Measurements from ENCODE around the gene NXN. TPM values are rescaled to one million over a fixed set of nuclear protein-coding genes. Genes with fewer than 3 reads are reported as not detected.

Gene NXN
- total and polyA plus RNA-seq, 2 donors (not counting 1 experiment from before 2014, with no cell fraction given) = 0.04 to 0.17 TPM

DNA sequence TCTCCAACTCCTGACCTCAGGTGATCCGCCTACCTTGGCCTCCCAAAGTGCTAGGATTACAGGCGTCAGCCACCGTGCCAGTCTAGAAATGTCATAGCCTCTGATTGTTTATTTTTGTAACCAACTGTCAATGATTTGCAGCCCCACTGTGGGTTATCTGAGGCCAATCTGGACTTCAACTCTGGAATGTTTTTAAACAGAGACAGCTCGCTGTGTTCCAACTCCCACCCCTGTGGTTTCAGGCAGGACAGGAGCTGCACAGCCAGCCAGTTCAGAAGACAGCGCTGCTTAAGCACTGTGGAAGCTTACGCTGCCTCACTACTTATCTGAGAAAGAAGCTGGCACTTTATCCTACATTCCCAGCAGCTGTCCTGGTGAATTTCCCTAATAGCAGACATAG is 177.9 kb downstream of the NXN start:
- Histone ChIP-seq H4K20me1 (ENCODE audit: control insufficient read depth, insufficient read depth, low read length, poor library complexity, severe bottlenecking) (no peaks in the 10 kb centered on the region), H3K4me2 (replicated peaks; ENCODE audit: low read depth, low read length, poor library complexity, severe bottlenecking) (no peak overlapping the region), H3K27ac (ENCODE audit: low read length in 2 of 2) (no peak overlapping the region), H3K9me3 (ENCODE audit: control extremely low read depth in 1 of 3, control insufficient read depth in 2 of 3, insufficient read depth in 1 of 3, low read length in 2 of 3) (no peaks in the 10 kb centered on the region), H3K27me3 (replicated peaks in 1 of 4; ENCODE audit: control extremely low read depth in 1 of 4, control insufficient read depth in 3 of 4, insufficient read depth in 4 of 4, low read length in 3 of 4) (no peaks in the 10 kb centered on the region), H3K79me2 (ENCODE audit: control insufficient read depth, insufficient read depth, low read length) (no peaks in the 10 kb centered on the region), H3K4me3 (ENCODE audit: control extremely low read depth in 1 of 5, extremely low read depth in 1 of 5, insufficient read depth in 1 of 5, low read depth in 2 of 5, low read length in 4 of 5) (no peak overlapping the region), H3K4me1 (ENCODE audit: control insufficient read depth in 2 of 2, insufficient read depth in 2 of 2, low read length in 2 of 2) (no peaks in the 10 kb centered on the region), H2AFZ (ENCODE audit: insufficient read depth, low read depth, low read length, poor library complexity, severe bottlenecking) (no peak overlapping the region), H3K36me3 (replicated peaks in 1 of 2; ENCODE audit: control extremely low read depth in 1 of 2, control insufficient read depth in 1 of 2, extremely low read depth in 1 of 2, insufficient read depth in 2 of 2, low read length in 1 of 2) (no peaks in the 10 kb centered on the region), H3K9ac (ENCODE audit: low read length) (no peak overlapping the region)
- DNase-seq = no peak
- no peaks in the 10 kb centered on the region for H3K9me3 Mint-ChIP-seq (ENCODE audit: insufficient read depth)
- H3K4me1 Mint-ChIP-seq = no peaks in the 10 kb centered on the region
- ChIA-PET CTCF (no interaction called here), POLR2A (no interaction called here)
- no peak overlapping the region for H3K27ac Mint-ChIP-seq
- 92% methylated on average over 4 of the region's 6 CpGs for whole genome bisulfite sequencing (ENCODE audit: insufficient coverage)
- H3K27me3 Mint-ChIP-seq = no peaks in the 10 kb centered on the region
- TF ChIP-seq CTCF (IDR thresholded peaks at IDR 0.05) (no peak), EZH2 (IDR thresholded peaks at IDR 0.05; ENCODE audit: borderline replicate concordance, insufficient read depth, low read depth, low read length, poor library complexity, severe bottlenecking) (no peak)
- intact Hi-C loops (cut with micrococcal nuclease) = no loop called here
- H3K4me3 Mint-ChIP-seq = no peak overlapping the region
- no peak for ATAC-seq (ENCODE audit: low read depth)

GRCh38 chr17:800446-801242 is 178.9 kb downstream of the NXN start:
- Mint-ChIP-seq H3K9me3 (ENCODE audit: insufficient read depth) (no peaks in the 10 kb centered on the region), H3K27ac (no peak overlapping the region), H3K27me3 (no peaks in the 10 kb centered on the region), H3K4me1 (no peaks in the 10 kb centered on the region), H3K4me3 (no peak overlapping the region)
- Histone ChIP-seq H3K27ac (ENCODE audit: low read length in 2 of 2) (no peak overlapping the region), H3K27me3 (replicated peaks in 1 of 4; ENCODE audit: control extremely low read depth in 1 of 4, control insufficient read depth in 3 of 4, insufficient read depth in 4 of 4, low read length in 3 of 4) (no peaks in the 10 kb centered on the region), H3K4me3 (ENCODE audit: control extremely low read depth in 1 of 5, extremely low read depth in 1 of 5, insufficient read depth in 1 of 5, low read depth in 2 of 5, low read length in 4 of 5) (no peak overlapping the region), H3K79me2 (ENCODE audit: control insufficient read depth, insufficient read depth, low read length) (no peaks in the 10 kb centered on the region), H3K36me3 (replicated peaks in 1 of 2; ENCODE audit: control extremely low read depth in 1 of 2, control insufficient read depth in 1 of 2, extremely low read depth in 1 of 2, insufficient read depth in 2 of 2, low read length in 1 of 2) (no peaks in the 10 kb centered on the region), H2AFZ (ENCODE audit: insufficient read depth, low read depth, low read length, poor library complexity, severe bottlenecking) (no peak overlapping the region), H3K4me2 (replicated peaks; ENCODE audit: low read depth, low read length, poor library complexity, severe bottlenecking) (no peak overlapping the region), H4K20me1 (ENCODE audit: control insufficient read depth, insufficient read depth, low read length, poor library complexity, severe bottlenecking) (no peaks in the 10 kb centered on the region), H3K9ac (ENCODE audit: low read length) (no peak overlapping the region), H3K9me3 (ENCODE audit: control extremely low read depth in 1 of 3, control insufficient read depth in 2 of 3, insufficient read depth in 1 of 3, low read length in 2 of 3) (no peaks in the 10 kb centered on the region), H3K4me1 (ENCODE audit: control insufficient read depth in 2 of 2, insufficient read depth in 2 of 2, low read length in 2 of 2) (no peaks in the 10 kb centered on the region)
- CTCF ChIA-PET = interaction anchor here (0.6 kb wide), 1 partner anchor 21 kb away, joined by 4 read pairs; no protein-coding TSS in a partner anchor
- 91% methylated on average over 38 of the region's 39 CpGs for WGBS (ENCODE audit: insufficient coverage)
- intact Hi-C loops (cut with micrococcal nuclease) = no loop called here
- TF ChIP-seq CTCF (IDR thresholded peaks at IDR 0.05) (no peak), EZH2 (IDR thresholded peaks at IDR 0.05; ENCODE audit: borderline replicate concordance, insufficient read depth, low read depth, low read length, poor library complexity, severe bottlenecking) (no peak)
- DNase-seq = no peak
- ATAC-seq (ENCODE audit: low read depth) = no peak
- POLR2A ChIA-PET = no interaction called here

Measured in B cell (primary cell).